Prostate gland (tissue), 2 donors: ENCODE measurements around the gene OSBP2. TPM values are rescaled to one million over a fixed set of nuclear protein-coding genes. Genes with fewer than 3 reads are reported as not detected.
"Not testable (repeated sequence)": the region's sequence is repeated elsewhere in the genome, so short reads cannot be mapped to it uniquely, and the experiment has no call there.

Experiments
- DNase-seq: peaks from one replicate; pipeline ENCODE4 v3.0.0-alpha.2; 2019; ENCODE audit warnings: low spot score
- H3K27ac ChIP-seq, 2 donors: fragments of 200-600 bp; sonication (generic); 2 replicates each; pipeline ENCODE4 v1.5.1; 2017 to 2019
- H3K27me3 ChIP-seq: fragments of 200-600 bp; sonication (generic); replicated peaks from 2 replicates; pipeline ENCODE4 v1.5.1; 2019; ENCODE audit not compliant: insufficient read depth
- H3K36me3 ChIP-seq, 2 donors: fragments of 200-600 bp; sonication (generic); 1 replicate in 1 of 2; 2 replicates in 1 of 2; pipeline versions ENCODE4 v1.5.1 to v1.8.1; 2017 to 2019
- H3K4me1 ChIP-seq: fragments of 200-600 bp; sonication (generic); replicated peaks from 2 replicates; pipeline ENCODE4 v1.5.1; 2019
- H3K4me3 ChIP-seq, 2 donors: fragments of 200-600 bp; sonication (generic); 2 replicates each; pipeline ENCODE4 v1.5.1; 2017 to 2019
- H3K9me3 ChIP-seq: fragments of 200-600 bp; sonication (generic); 2 replicates; pipeline ENCODE4 v1.5.1; 2017
- POLR2A ChIP-seq: fragments of 450-650 bp; IDR thresholded peaks from one replicate; pipeline ENCODE4 v1.6.1; 2016; ENCODE audit warnings: antibody characterized with exemption, mild to moderate bottlenecking
- POLR2AphosphoS5 ChIP-seq: sonication (generic); formaldehyde crosslinking; IDR thresholded peaks from one replicate; pipeline ENCODE4 v1.6.1; 2017; ENCODE audit warnings: antibody characterized with exemption
- WGBS: methylation state at CpG from one replicate; pipeline ENCODE4 v1.1.5; 2018; 5-methylcytosine and 5-hydroxymethylcytosine counted together
- intact Hi-C: fragments of 100-400 bp; cut with DNase I; formaldehyde crosslinking; loops from one replicate; pipeline ENCODE4 v1.14.2; 2022
- total RNA-seq, 2 donors: library from RNA; depleted of rRNA; stranded (reverse); fragments of >200 nt; gene quantifications; one replicate each; pipeline ENCODE4 v1.1.0, GENCODE V29; 2016
- TF ChIP-seq, protein P1 (sequence below), 4 experiments: fragments of 200-600 bp in 2 of 4; fragments of 450-650 bp in 2 of 4; sonication (generic) in 2 of 4; IDR thresholded peaks; 1 replicate in 3 of 4; 2 replicates in 1 of 4; pipeline ENCODE4 v1.5.1; 2016 to 2019; ENCODE audit warnings: antibody characterized with exemption in 4 of 4, mild to moderate bottlenecking in 2 of 4, moderate library complexity in 2 of 4

Gene OSBP2
- total RNA-seq, 2 donors from 2014 or later = 4.5 to 16.2 TPM

DNA sequence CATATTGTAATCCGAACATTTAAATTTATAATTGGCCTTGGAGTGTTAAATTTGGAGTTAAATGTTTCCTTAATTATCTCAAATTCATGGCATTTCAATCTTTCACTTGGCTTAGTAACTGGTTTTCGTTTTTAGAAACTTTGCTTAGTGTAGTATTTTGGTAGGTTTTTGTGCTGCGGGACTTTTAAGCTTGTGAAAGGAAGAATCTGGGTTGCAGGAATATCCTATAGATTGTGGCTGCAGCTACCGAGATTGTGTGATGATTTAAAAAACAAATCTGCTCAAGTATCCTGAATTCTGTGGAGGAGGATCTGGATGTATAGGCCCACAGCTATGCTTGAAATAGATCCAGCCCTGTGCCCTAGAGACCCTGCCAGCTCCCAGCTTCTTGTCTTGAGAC is 27.1 kb downstream of the OSBP2 start:
- H3K4me1 ChIP-seq = no peaks in the 10 kb centered on the region
- no peaks in the 10 kb centered on the region for H3K27me3 ChIP-seq
- intact Hi-C loops = no loop called here
- no peaks in the 10 kb centered on the region for H3K36me3 ChIP-seq
- TF ChIP-seq, protein P1, sequence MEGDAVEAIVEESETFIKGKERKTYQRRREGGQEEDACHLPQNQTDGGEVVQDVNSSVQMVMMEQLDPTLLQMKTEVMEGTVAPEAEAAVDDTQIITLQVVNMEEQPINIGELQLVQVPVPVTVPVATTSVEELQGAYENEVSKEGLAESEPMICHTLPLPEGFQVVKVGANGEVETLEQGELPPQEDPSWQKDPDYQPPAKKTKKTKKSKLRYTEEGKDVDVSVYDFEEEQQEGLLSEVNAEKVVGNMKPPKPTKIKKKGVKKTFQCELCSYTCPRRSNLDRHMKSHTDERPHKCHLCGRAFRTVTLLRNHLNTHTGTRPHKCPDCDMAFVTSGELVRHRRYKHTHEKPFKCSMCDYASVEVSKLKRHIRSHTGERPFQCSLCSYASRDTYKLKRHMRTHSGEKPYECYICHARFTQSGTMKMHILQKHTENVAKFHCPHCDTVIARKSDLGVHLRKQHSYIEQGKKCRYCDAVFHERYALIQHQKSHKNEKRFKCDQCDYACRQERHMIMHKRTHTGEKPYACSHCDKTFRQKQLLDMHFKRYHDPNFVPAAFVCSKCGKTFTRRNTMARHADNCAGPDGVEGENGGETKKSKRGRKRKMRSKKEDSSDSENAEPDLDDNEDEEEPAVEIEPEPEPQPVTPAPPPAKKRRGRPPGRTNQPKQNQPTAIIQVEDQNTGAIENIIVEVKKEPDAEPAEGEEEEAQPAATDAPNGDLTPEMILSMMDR (IDR thresholded peaks at IDR 0.05) = no peak
- TF ChIP-seq POLR2A = no peak
- no peak overlapping the region for H3K4me3 ChIP-seq
- H3K9me3 ChIP-seq = no peaks in the 10 kb centered on the region
- no peak overlapping the region for H3K27ac ChIP-seq
- 91% methylated on average over 4 of the region's 4 CpGs for WGBS
- no peak for DNase-seq

DNA sequence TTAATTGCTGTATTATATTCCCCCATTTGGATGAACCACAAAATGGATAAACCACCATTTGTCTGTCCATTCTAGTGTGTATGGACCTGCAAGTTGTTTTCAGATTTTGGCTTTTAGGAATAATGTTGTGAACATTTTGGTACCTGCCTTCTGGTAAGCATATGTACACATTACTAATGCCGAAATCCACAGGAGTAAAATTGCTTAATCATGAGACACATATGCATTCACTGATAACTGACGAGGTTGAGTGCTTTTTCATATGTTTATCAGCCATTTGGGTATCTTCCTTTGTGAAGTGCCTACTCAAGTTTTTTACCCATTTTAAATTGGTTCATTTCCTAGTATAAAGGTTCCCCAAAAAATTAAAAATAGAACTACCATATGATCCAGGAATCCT is 34.2 kb downstream of the OSBP2 start:
- intact Hi-C loops = no loop called here
- H3K27me3 ChIP-seq = no peaks in the 10 kb centered on the region
- 92% methylated on average over 2 of the region's 2 CpGs for WGBS
- TF ChIP-seq POLR2A (no peak), POLR2AphosphoS5 (no peak)
- TF ChIP-seq, protein P1 (IDR thresholded peaks at IDR 0.05) = no peak
- no peak overlapping the region for H3K27ac ChIP-seq
- H3K4me1 ChIP-seq = no peaks in the 10 kb centered on the region
- no peak for DNase-seq
- no peak overlapping the region for H3K4me3 ChIP-seq
- H3K9me3 ChIP-seq = no peaks in the 10 kb centered on the region
- no peaks in the 10 kb centered on the region for H3K36me3 ChIP-seq

DNA sequence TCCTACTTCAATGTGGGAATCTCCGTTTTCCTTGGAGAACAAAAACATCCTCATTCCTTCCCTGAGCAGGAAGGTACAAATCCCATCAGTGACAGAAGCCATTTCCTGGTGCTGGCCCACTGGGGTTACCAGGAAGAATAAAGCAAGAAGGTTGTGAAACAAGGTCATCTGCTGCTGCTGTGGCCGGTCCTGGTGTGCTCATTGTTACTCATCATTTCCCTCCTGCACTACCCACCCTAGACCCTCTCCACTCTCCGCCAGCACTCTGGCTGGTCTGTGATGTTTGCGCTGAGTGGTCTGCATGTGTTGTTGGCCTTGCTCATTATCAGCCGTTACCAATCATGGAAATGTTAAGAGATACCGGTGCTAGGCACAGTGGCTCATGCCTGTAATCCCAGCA is 37.0 kb downstream of the OSBP2 start:
- no peak for DNase-seq
- Histone ChIP-seq H3K27me3 (no peaks in the 10 kb centered on the region), H3K27ac (no peak overlapping the region), H3K36me3 (no peaks in the 10 kb centered on the region), H3K9me3 (no peaks in the 10 kb centered on the region), H3K4me1 (no peaks in the 10 kb centered on the region), H3K4me3 (no peak overlapping the region)
- intact Hi-C loops = no loop called here
- no peak for TF ChIP-seq POLR2AphosphoS5
- TF ChIP-seq POLR2A = no peak
- TF ChIP-seq, protein P1 (IDR thresholded peaks at IDR 0.05) = no peak
- WGBS = 89% methylated on average over 6 of the region's 6 CpGs

DNA sequence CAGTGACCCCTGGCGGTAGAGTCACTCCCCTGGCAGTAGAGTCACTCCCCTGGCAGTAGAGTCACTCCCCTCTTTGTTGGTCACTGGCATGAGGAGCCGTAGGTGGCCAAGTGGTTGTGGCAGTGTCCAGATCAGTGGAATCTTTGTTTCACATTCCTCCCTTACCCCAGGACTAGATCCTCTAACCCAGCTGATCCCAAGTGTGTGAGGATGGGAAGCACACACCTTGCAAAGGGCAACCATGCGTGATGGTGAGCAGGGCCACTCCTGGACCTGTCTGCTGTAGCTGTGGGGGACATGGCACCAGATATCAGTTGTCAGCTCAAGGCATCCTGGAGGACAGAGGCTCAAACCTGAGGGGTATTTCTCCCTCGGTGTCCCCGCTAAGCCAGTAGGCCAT is 37.8 kb downstream of the OSBP2 start:
- H3K4me1 ChIP-seq = no peaks in the 10 kb centered on the region
- no peaks in the 10 kb centered on the region for H3K36me3 ChIP-seq
- DNase-seq = no peak
- WGBS = 84% methylated on average over 5 of the region's 5 CpGs
- H3K4me3 ChIP-seq = no peak overlapping the region
- intact Hi-C loops = no loop called here
- no peak overlapping the region for H3K27ac ChIP-seq
- no peaks in the 10 kb centered on the region for H3K9me3 ChIP-seq
- no peaks in the 10 kb centered on the region for H3K27me3 ChIP-seq
- TF ChIP-seq, protein P1 (IDR thresholded peaks at IDR 0.05) = no peak
- no peak for TF ChIP-seq POLR2AphosphoS5
- TF ChIP-seq POLR2A = no peak

DNA sequence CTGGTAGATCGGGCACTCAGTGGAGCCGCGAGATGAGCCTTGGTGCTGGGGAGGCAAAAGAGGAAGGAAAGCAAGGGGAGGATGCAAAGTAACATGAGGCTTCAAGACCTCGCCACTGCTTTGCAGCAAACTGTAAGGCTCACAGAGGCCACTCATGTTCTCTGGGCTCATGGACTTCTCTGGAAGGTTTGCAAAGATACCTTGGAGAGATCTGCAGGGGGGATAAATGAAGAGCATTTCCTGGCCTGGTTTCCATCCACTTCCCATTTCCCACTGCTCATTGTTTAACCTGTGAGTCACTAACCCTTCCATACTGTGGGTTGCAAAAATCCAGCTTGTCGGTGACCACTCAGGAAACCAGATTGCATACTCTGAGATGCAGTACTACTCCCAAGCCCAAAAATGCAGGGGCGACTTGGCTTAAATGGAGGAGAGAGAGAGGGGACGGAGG is 38.5 kb downstream of the OSBP2 start:
- Histone ChIP-seq H3K4me1 (no peaks in the 10 kb centered on the region), H3K27ac (no peak overlapping the region), H3K4me3 (no peak overlapping the region), H3K27me3 (no peaks in the 10 kb centered on the region), H3K36me3 (no peaks in the 10 kb centered on the region), H3K9me3 (no peaks in the 10 kb centered on the region)
- intact Hi-C loops = no loop called here
- no peak for DNase-seq
- WGBS = 80% methylated on average over 7 of the region's 7 CpGs
- TF ChIP-seq, protein P1 (IDR thresholded peaks at IDR 0.05) = no peak
- no peak for TF ChIP-seq POLR2A
- TF ChIP-seq POLR2AphosphoS5 = no peak

DNA sequence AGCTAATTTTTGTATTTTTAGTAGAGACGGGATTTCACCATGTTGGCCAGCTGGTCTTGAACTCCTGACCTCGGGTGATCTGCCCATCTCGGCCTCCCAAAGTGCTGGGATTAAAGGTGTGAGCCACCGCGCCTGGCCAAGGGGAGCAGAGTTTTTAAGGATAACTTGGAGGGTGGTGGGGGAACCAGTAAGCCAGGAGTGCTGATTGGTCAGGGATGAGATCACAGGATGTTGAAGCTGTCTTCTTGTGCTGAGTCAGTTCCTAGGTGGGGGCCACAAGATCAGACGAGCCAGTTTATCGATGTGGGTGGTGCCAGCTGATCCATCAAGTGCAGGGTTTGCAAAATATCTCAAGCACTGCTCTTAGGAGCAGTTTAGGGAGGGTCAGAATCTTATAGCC is 45.3 kb downstream of the OSBP2 start:
- H3K36me3 ChIP-seq, H3K4me3 ChIP-seq, H3K9me3 ChIP-seq, H3K27ac ChIP-seq, intact Hi-C loops, DNase-seq, H3K4me1 ChIP-seq, H3K27me3 ChIP-seq: not testable (repeated sequence)
- WGBS = 75% methylated on average over 7 of the region's 7 CpGs

DNA sequence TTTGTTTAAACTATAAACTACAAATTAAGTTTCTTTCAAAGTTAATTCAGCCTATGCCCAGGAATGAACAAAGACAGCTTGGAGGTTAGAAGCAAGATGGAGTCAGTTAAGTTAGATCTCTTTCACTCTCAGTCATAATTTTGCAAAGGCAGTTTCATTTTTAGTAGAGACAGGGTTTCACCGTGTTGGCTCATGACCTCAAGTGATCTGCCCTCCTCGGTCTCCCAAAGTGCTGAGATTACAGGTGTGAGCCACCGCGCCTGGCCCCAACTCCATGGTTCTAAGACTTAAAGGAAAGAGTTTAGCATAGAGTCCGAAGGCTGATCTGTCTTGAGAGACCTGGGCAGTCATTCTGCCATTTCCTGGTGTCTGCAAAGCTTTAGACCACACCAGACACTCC is 45.8 kb downstream of the OSBP2 start:
- H3K27me3 ChIP-seq, H3K4me3 ChIP-seq, H3K9me3 ChIP-seq, DNase-seq, H3K4me1 ChIP-seq, H3K36me3 ChIP-seq, intact Hi-C loops, H3K27ac ChIP-seq: not testable (repeated sequence)
- WGBS = 91% methylated on average over 5 of the region's 5 CpGs
